Measurements from ENCODE around the gene CDHR3. TPM values are rescaled to one million over a fixed set of nuclear protein-coding genes. Genes with fewer than 3 reads are reported as not detected.

Gene CDHR3
- total RNA-seq, 1 donor from 2014 or later: 3.1 TPM

DNA sequence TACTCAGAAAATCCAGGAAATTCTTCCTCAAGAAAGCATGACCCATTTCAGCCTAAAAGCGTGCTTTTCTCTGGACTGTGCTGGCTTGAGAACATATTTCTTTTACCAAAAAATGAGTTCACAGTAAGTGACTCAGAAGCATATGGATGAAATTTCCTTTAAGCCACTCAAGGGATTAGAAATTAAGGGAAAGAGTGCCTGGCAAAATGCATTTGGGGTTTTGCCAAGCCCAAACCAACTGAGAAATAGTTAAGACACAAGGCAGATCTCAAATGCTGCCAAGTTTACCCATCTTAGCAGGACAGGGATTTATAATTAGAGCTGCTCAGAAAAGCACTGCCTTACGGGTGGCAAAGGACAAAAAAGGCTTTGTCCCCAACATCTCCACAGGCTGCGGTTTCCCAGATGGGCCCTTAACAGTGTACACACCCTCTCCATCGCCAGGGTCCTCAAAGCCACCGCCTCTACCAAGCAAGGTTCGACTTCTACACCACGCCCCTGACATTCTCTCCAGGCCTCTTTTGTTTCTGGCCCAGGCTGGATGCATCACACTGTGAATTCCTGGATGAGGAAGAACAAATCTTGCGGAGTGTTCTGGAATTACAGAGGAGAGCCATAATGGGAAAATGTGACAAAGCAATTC is 30.1 kb upstream of the CDHR3 start:
- peak overlapping the region; percentile 30 for H3K9ac ChIP-seq (ENCODE audit: low read length)
- H3K36me3 ChIP-seq (ENCODE audit: insufficient read depth, low read length): no peaks in the 10 kb centered on the region
- FAIRE-seq: no peak
- H3K4me1 ChIP-seq (ENCODE audit: insufficient read depth, low read length): peaks cover 10% of the 10 kb centered on the region
- H3K4me3 ChIP-seq (ENCODE audit: insufficient read depth, low read depth, low read length): no peak overlapping the region
- Mint-ChIP-seq H3K9me3 (ENCODE audit: unreplicated experiment) (no peaks in the 10 kb centered on the region), H3K27ac (ENCODE audit: unreplicated experiment) (no peak overlapping the region), H3K4me3 (ENCODE audit: unreplicated experiment) (no peak overlapping the region), H3K36me3 (ENCODE audit: low read depth, unreplicated experiment) (no peaks in the 10 kb centered on the region), H3K27me3 (ENCODE audit: low read depth, unreplicated experiment) (peaks cover 4% of the 10 kb centered on the region), H3K4me1 (ENCODE audit: low read depth, unreplicated experiment) (peaks cover 5% of the 10 kb centered on the region)
- H3K9me3 ChIP-seq (ENCODE audit: insufficient read depth, low read depth, low read length): no peaks in the 10 kb centered on the region
- H3K4me2 ChIP-seq (ENCODE audit: low read length): peak overlapping the region; percentile 45
- TF ChIP-seq, protein P1, sequence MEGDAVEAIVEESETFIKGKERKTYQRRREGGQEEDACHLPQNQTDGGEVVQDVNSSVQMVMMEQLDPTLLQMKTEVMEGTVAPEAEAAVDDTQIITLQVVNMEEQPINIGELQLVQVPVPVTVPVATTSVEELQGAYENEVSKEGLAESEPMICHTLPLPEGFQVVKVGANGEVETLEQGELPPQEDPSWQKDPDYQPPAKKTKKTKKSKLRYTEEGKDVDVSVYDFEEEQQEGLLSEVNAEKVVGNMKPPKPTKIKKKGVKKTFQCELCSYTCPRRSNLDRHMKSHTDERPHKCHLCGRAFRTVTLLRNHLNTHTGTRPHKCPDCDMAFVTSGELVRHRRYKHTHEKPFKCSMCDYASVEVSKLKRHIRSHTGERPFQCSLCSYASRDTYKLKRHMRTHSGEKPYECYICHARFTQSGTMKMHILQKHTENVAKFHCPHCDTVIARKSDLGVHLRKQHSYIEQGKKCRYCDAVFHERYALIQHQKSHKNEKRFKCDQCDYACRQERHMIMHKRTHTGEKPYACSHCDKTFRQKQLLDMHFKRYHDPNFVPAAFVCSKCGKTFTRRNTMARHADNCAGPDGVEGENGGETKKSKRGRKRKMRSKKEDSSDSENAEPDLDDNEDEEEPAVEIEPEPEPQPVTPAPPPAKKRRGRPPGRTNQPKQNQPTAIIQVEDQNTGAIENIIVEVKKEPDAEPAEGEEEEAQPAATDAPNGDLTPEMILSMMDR (IDR thresholded peaks at IDR 0.05; ENCODE audit: insufficient read depth, low read depth, low read length): no peak
- TF ChIP-seq EZH2 (IDR thresholded peaks at IDR 0.05; ENCODE audit: insufficient read depth, low read length): no peak
- no peaks in the 10 kb centered on the region for H4K20me1 ChIP-seq (ENCODE audit: insufficient read depth, low read length)
- peak overlapping the region; percentile 41 for H3K27ac ChIP-seq (ENCODE audit: low read depth, low read length)
- DNase-seq (ENCODE audit: low read depth): peak; percentile 72
- no peaks in the 10 kb centered on the region for H3K79me2 ChIP-seq (ENCODE audit: insufficient read depth, low read length)
- H3K27me3 ChIP-seq (ENCODE audit: insufficient read depth, low read length): no peaks in the 10 kb centered on the region
- no peak overlapping the region for H2AFZ ChIP-seq (ENCODE audit: low read depth, low read length)

DNA sequence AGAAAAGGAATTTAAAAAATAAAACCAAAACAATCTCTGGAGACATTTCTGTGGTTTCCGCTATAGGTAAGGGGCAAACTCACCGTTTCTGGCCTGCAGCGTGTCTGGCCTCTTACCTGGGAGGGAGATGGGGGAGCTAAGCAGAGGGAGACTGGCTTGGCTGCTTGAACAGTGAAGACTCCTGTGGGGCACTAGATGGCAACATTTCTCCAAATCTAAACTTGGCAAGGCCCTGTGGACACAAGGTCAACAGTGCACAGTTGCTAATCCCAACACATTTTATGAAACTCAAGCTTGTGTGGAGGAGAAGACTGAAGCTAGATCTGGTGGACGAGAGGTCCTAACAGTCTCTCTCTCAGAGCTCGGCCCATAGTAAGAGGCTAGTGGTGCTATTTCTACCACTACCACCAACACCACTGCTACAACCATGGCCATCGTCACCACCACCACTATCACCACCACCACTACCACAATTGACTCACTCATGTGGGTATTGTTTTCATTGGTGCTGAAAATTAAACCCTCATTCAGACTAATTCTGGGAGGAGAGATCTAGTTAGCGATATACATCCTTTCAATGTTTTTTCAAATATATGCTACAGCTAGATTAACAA is 28.4 kb upstream of the CDHR3 start:
- DNase-seq (ENCODE audit: low read depth) (no peak), FAIRE-seq (no peak)
- no peaks in the 10 kb centered on the region for H3K79me2 ChIP-seq (ENCODE audit: insufficient read depth, low read length)
- H3K27ac ChIP-seq (ENCODE audit: low read depth, low read length): no peak overlapping the region
- no peaks in the 10 kb centered on the region for H3K36me3 ChIP-seq (ENCODE audit: insufficient read depth, low read length)
- H3K27me3 ChIP-seq (ENCODE audit: insufficient read depth, low read length): no peaks in the 10 kb centered on the region
- H3K4me3 ChIP-seq (ENCODE audit: insufficient read depth, low read depth, low read length): no peak overlapping the region
- H3K27ac Mint-ChIP-seq (ENCODE audit: unreplicated experiment): no peak overlapping the region
- H3K9ac ChIP-seq (ENCODE audit: low read length): no peak overlapping the region
- no peaks in the 10 kb centered on the region for H3K9me3 ChIP-seq (ENCODE audit: insufficient read depth, low read depth, low read length)
- TF ChIP-seq, protein P1 (IDR thresholded peaks at IDR 0.05; ENCODE audit: insufficient read depth, low read depth, low read length): no peak
- no peak for TF ChIP-seq EZH2 (IDR thresholded peaks at IDR 0.05; ENCODE audit: insufficient read depth, low read length)
- H4K20me1 ChIP-seq (ENCODE audit: insufficient read depth, low read length): no peaks in the 10 kb centered on the region
- H3K4me1 Mint-ChIP-seq (ENCODE audit: low read depth, unreplicated experiment): peaks cover 5% of the 10 kb centered on the region
- H3K4me2 ChIP-seq (ENCODE audit: low read length): no peak overlapping the region
- H3K9me3 Mint-ChIP-seq (ENCODE audit: unreplicated experiment): no peaks in the 10 kb centered on the region
- no peaks in the 10 kb centered on the region for H3K36me3 Mint-ChIP-seq (ENCODE audit: low read depth, unreplicated experiment)
- H3K4me3 Mint-ChIP-seq (ENCODE audit: unreplicated experiment): no peak overlapping the region
- no peak overlapping the region for H2AFZ ChIP-seq (ENCODE audit: low read depth, low read length)
- peaks cover 10% of the 10 kb centered on the region for H3K4me1 ChIP-seq (ENCODE audit: insufficient read depth, low read length)
- H3K27me3 Mint-ChIP-seq (ENCODE audit: low read depth, unreplicated experiment): peaks cover 4% of the 10 kb centered on the region

DNA sequence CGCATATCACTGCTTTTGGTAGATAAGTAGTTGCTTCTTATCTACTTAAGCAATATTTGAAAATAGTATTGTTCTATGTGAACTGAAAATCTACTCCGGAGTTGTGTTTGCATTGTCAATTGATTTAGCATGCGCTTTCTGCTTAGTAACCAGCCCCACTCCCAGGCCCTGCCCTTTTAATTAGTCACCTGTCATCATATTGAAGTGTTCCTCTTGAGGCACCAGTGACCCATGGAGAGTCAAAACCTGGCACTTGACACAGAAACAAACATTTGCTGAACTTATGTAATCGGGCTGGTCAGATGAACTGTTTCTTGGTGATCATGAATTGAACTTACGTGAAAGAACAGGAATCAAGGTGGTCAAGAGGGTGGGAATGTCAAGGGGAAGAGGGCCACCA is 27.8 kb upstream of the CDHR3 start:
- Histone ChIP-seq H3K27me3 (ENCODE audit: insufficient read depth, low read length) (no peaks in the 10 kb centered on the region), H3K27ac (ENCODE audit: low read depth, low read length) (no peak overlapping the region), H3K9me3 (ENCODE audit: insufficient read depth, low read depth, low read length) (no peaks in the 10 kb centered on the region), H3K4me3 (ENCODE audit: insufficient read depth, low read depth, low read length) (no peak overlapping the region), H3K79me2 (ENCODE audit: insufficient read depth, low read length) (no peaks in the 10 kb centered on the region), H3K9ac (ENCODE audit: low read length) (no peak overlapping the region), H2AFZ (ENCODE audit: low read depth, low read length) (no peak overlapping the region), H3K4me1 (ENCODE audit: insufficient read depth, low read length) (peaks cover 10% of the 10 kb centered on the region), H4K20me1 (ENCODE audit: insufficient read depth, low read length) (no peaks in the 10 kb centered on the region), H3K36me3 (ENCODE audit: insufficient read depth, low read length) (no peaks in the 10 kb centered on the region), H3K4me2 (ENCODE audit: low read length) (no peak overlapping the region)
- FAIRE-seq (no peak), DNase-seq (ENCODE audit: low read depth) (no peak)
- H3K27me3 Mint-ChIP-seq (ENCODE audit: low read depth, unreplicated experiment): peaks cover 6% of the 10 kb centered on the region
- H3K4me1 Mint-ChIP-seq (ENCODE audit: low read depth, unreplicated experiment): peaks cover 5% of the 10 kb centered on the region
- no peaks in the 10 kb centered on the region for H3K9me3 Mint-ChIP-seq (ENCODE audit: unreplicated experiment)
- H3K36me3 Mint-ChIP-seq (ENCODE audit: low read depth, unreplicated experiment): no peaks in the 10 kb centered on the region
- no peak for TF ChIP-seq EZH2 (IDR thresholded peaks at IDR 0.05; ENCODE audit: insufficient read depth, low read length)
- TF ChIP-seq, protein P1 (IDR thresholded peaks at IDR 0.05; ENCODE audit: insufficient read depth, low read depth, low read length): no peak
- no peak overlapping the region for H3K27ac Mint-ChIP-seq (ENCODE audit: unreplicated experiment)
- no peak overlapping the region for H3K4me3 Mint-ChIP-seq (ENCODE audit: unreplicated experiment)
